SK-N-SH treated with all-trans-retinoic acid at 6 μM for 48 hours (cell line): ENCODE results near the gene LEMD2.

Experiments
- ESRRG ChIP-seq: fragments of 250-450 bp; sonication (Bioruptor Pico); IDR thresholded peaks from 2 replicates; pipeline ENCODE4 v1.6.1; 2021; ENCODE audit warnings: mild to moderate bottlenecking
- GLIS3 ChIP-seq: fragments of 250-450 bp; sonication (Bioruptor Pico); IDR thresholded peaks from 2 replicates; pipeline ENCODE4 v1.5.0; 2020; ENCODE audit warnings: mild to moderate bottlenecking, moderate library complexity
- ISL1 ChIP-seq: fragments of 250-450 bp; sonication (Bioruptor Pico); IDR thresholded peaks from 2 replicates; pipeline ENCODE4 v2.1.2; 2022; ENCODE audit warnings: mild to moderate bottlenecking, moderate library complexity
- SNAI2 ChIP-seq: fragments of 250-450 bp; sonication (Bioruptor Pico); IDR thresholded peaks from 2 replicates; pipeline ENCODE4 v1.5.0; 2020; ENCODE audit warnings: mild to moderate bottlenecking, moderate library complexity
- TCF4 ChIP-seq: fragments of 250-450 bp; sonication (Bioruptor Pico); IDR thresholded peaks from 2 replicates; pipeline ENCODE4 v1.8.0; 2021; ENCODE audit warnings: mild to moderate bottlenecking, moderate library complexity, borderline replicate concordance
- TOX ChIP-seq: fragments of 250-450 bp; sonication (Bioruptor Pico); IDR thresholded peaks from 2 replicates; pipeline ENCODE4 v1.8.0; 2021; ENCODE audit warnings: mild to moderate bottlenecking, moderate library complexity, borderline replicate concordance
- ZC3H10 ChIP-seq: fragments of 250-450 bp; sonication (Bioruptor Pico); IDR thresholded peaks from 2 replicates; pipeline ENCODE4 v1.5.1; 2021; ENCODE audit warnings: mild to moderate bottlenecking, moderate library complexity
- ZFP3 ChIP-seq: fragments of 250-450 bp; sonication (Bioruptor Pico); IDR thresholded peaks from 2 replicates; pipeline ENCODE4 v1.5.0; 2020; ENCODE audit warnings: mild to moderate bottlenecking, moderate library complexity
- ZFP30 ChIP-seq: fragments of 450-650 bp; formaldehyde crosslinking; IDR thresholded peaks from 2 replicates; pipeline ENCODE4 v1.5.0; 2022; ENCODE audit warnings: mild to moderate bottlenecking, moderate library complexity
- ZNF565 ChIP-seq: fragments of 450-650 bp; formaldehyde crosslinking; conservative IDR thresholded peaks from 2 replicates; pipeline ENCODE4 v1.5.0; 2020; ENCODE audit warnings: low read depth, mild to moderate bottlenecking, moderate library complexity
- ZNF8 ChIP-seq: fragments of 450-650 bp; formaldehyde crosslinking; IDR thresholded peaks from 2 replicates; pipeline ENCODE4 v1.5.0; 2020; ENCODE audit warnings: mild to moderate bottlenecking, moderate library complexity
- TF ChIP-seq, protein P1 (sequence below): fragments of 250-450 bp; sonication (Bioruptor Pico); IDR thresholded peaks from 2 replicates; pipeline ENCODE4 v1.8.0; 2020; ENCODE audit warnings: mild to moderate bottlenecking, moderate library complexity, borderline replicate concordance
- TF ChIP-seq, protein P2 (sequence below): fragments of 250-450 bp; sonication (Bioruptor Pico); IDR thresholded peaks from 2 replicates; pipeline ENCODE4 v1.5.1; 2020; ENCODE audit warnings: low read depth, mild to moderate bottlenecking, moderate library complexity
- TF ChIP-seq, protein P3 (sequence below): fragments of 250-450 bp; sonication (Bioruptor Pico); IDR thresholded peaks from 2 replicates; pipeline ENCODE4 v1.5.1; 2021; ENCODE audit warnings: mild to moderate bottlenecking, moderate library complexity

DNA sequence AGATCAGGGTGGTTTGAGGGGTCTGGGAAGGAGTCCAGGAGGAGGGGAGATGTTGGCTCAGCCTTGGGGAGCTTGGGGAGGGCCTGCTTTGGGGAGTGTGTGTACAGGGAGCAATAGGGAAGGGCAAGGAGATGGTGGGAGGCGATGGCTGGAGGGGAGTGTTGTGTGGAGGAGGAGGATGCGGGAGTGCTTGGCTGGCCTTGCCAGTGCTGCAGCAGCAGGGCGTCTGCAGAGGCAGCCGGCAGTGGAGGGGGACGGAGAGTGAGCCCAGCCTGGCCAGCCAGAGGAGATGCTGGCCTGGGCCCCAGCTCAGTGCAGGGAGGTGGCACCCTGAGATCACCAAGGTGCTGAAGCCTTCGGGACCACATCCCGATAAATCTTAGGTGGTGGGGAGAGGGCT lies 46.1 kb downstream of the LEMD2 start:
- TF ChIP-seq GLIS3 (CRISPR knock-in tag) (no peak), ZFP30 (CRISPR knock-in tag) (no peak), ZC3H10 (CRISPR knock-in tag) (no peak), TCF4 (CRISPR knock-in tag) (no peak), ZNF8 (CRISPR knock-in tag) (no peak), ISL1 (CRISPR knock-in tag) (no peak), ESRRG (CRISPR knock-in tag) (no peak), ZFP3 (CRISPR knock-in tag) (no peak), ZNF565 (CRISPR knock-in tag) (no peak), SNAI2 (CRISPR knock-in tag) (no peak), TOX (CRISPR knock-in tag) (no peak)
- TF ChIP-seq, protein P1, sequence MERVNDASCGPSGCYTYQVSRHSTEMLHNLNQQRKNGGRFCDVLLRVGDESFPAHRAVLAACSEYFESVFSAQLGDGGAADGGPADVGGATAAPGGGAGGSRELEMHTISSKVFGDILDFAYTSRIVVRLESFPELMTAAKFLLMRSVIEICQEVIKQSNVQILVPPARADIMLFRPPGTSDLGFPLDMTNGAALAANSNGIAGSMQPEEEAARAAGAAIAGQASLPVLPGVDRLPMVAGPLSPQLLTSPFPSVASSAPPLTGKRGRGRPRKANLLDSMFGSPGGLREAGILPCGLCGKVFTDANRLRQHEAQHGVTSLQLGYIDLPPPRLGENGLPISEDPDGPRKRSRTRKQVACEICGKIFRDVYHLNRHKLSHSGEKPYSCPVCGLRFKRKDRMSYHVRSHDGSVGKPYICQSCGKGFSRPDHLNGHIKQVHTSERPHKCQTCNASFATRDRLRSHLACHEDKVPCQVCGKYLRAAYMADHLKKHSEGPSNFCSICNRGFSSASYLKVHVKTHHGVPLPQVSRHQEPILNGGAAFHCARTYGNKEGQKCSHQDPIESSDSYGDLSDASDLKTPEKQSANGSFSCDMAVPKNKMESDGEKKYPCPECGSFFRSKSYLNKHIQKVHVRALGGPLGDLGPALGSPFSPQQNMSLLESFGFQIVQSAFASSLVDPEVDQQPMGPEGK (CRISPR knock-in tag) = no peak
- TF ChIP-seq, protein P2, sequence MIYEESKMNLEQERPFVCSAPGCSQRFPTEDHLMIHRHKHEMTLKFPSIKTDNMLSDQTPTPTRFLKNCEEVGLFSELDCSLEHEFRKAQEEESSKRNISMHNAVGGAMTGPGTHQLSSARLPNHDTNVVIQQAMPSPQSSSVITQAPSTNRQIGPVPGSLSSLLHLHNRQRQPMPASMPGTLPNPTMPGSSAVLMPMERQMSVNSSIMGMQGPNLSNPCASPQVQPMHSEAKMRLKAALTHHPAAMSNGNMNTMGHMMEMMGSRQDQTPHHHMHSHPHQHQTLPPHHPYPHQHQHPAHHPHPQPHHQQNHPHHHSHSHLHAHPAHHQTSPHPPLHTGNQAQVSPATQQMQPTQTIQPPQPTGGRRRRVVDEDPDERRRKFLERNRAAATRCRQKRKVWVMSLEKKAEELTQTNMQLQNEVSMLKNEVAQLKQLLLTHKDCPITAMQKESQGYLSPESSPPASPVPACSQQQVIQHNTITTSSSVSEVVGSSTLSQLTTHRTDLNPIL = no peak
- TF ChIP-seq, protein P3, sequence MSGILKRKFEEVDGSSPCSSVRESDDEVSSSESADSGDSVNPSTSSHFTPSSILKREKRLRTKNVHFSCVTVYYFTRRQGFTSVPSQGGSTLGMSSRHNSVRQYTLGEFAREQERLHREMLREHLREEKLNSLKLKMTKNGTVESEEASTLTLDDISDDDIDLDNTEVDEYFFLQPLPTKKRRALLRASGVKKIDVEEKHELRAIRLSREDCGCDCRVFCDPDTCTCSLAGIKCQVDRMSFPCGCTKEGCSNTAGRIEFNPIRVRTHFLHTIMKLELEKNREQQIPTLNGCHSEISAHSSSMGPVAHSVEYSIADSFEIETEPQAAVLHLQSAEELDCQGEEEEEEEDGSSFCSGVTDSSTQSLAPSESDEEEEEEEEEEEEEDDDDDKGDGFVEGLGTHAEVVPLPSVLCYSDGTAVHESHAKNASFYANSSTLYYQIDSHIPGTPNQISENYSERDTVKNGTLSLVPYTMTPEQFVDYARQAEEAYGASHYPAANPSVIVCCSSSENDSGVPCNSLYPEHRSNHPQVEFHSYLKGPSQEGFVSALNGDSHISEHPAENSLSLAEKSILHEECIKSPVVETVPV (CRISPR knock-in tag) = no peak
